ENCODE data around the gene TCERG1L. TPM values are rescaled to one million over a fixed set of nuclear protein-coding genes. Genes with fewer than 3 reads are reported as not detected.

The TCERG1L gene
- total RNA-seq, 1 experiment from 2014 or later: not detected

GRCh38 chr10:131089150-131089549 lies 222.4 kb downstream of the TCERG1L start:
- Histone ChIP-seq H3K27ac (no peak overlapping the region), H3K9me3 (ENCODE audit: insufficient read depth, low read depth) (no peaks in the 10 kb centered on the region), H3K27me3 (ENCODE audit: insufficient read depth, low read depth) (peaks cover 70% of the 10 kb centered on the region), H3K4me2 (no peak overlapping the region), H3K9me2 (ENCODE audit: insufficient read depth) (no peaks in the 10 kb centered on the region), H3K36me3 (ENCODE audit: low read depth) (no peaks in the 10 kb centered on the region), H3F3A (ENCODE audit: insufficient read depth, low read depth) (no peaks in the 10 kb centered on the region), H4K20me1 (ENCODE audit: insufficient read depth) (no peaks in the 10 kb centered on the region), H2AFZ (no peak overlapping the region), H3K4me3 (no peak overlapping the region), H3K4me1 (replicated peaks; ENCODE audit: insufficient read depth) (no peaks in the 10 kb centered on the region), H3K79me2 (ENCODE audit: low read depth) (no peaks in the 10 kb centered on the region)
- BruUV-seq (replicated peaks): no TSS peak
- DNase-seq: no peak
- POLR2A ChIA-PET (ENCODE audit: unreplicated experiment): no interaction called here
- CTCF ChIA-PET: no interaction called here
- TF ChIP-seq EZH2 (IDR thresholded peaks at IDR 0.05; ENCODE audit: low read depth) (no peak), CTCF (conservative IDR thresholded peaks at IDR 0.05) (no peak)
- intact Hi-C loops (cut with micrococcal nuclease; ENCODE audit: unreplicated experiment): no loop called here

- no peak overlapping the region for H3K27ac ChIP-seq
- DNase-seq: no peak
- no TSS peak for BruUV-seq (replicated peaks)
- H3K36me3 ChIP-seq (ENCODE audit: low read depth): no peaks in the 10 kb centered on the region
- CTCF ChIA-PET: no interaction called here
- H3K9me3 ChIP-seq (ENCODE audit: insufficient read depth, low read depth): no peaks in the 10 kb centered on the region
- intact Hi-C loops (cut with micrococcal nuclease; ENCODE audit: unreplicated experiment): no loop called here
- no peaks in the 10 kb centered on the region for H3K9me2 ChIP-seq (ENCODE audit: insufficient read depth)
- no peaks in the 10 kb centered on the region for H3K4me1 ChIP-seq (replicated peaks; ENCODE audit: insufficient read depth)
- TF ChIP-seq EZH2 (IDR thresholded peaks at IDR 0.05; ENCODE audit: low read depth): no peak
- no peak overlapping the region for H3K4me2 ChIP-seq
- no peak overlapping the region for H3K4me3 ChIP-seq
- no peaks in the 10 kb centered on the region for H3K79me2 ChIP-seq (ENCODE audit: low read depth)
- POLR2A ChIA-PET (ENCODE audit: unreplicated experiment): no interaction called here
- H3F3A ChIP-seq (ENCODE audit: insufficient read depth, low read depth): no peaks in the 10 kb centered on the region
- no peaks in the 10 kb centered on the region for H4K20me1 ChIP-seq (ENCODE audit: insufficient read depth)
- H2AFZ ChIP-seq: no peak overlapping the region
- peaks cover 67% of the 10 kb centered on the region for H3K27me3 ChIP-seq (ENCODE audit: insufficient read depth, low read depth)
These were observed 222.9 kb downstream of the TCERG1L start for GRCh38 chr10:131088619-131089018.

GRCh38 chr10:131087464-131088215 lies 223.9 kb downstream of the TCERG1L start:
- Histone ChIP-seq H4K20me1 (ENCODE audit: insufficient read depth) (no peaks in the 10 kb centered on the region), H3F3A (ENCODE audit: insufficient read depth, low read depth) (no peaks in the 10 kb centered on the region), H3K4me2 (no peak overlapping the region), H3K9me2 (ENCODE audit: insufficient read depth) (no peaks in the 10 kb centered on the region), H3K79me2 (ENCODE audit: low read depth) (no peaks in the 10 kb centered on the region), H3K36me3 (ENCODE audit: low read depth) (no peaks in the 10 kb centered on the region), H2AFZ (no peak overlapping the region), H3K27ac (no peak overlapping the region), H3K4me1 (replicated peaks; ENCODE audit: insufficient read depth) (no peaks in the 10 kb centered on the region), H3K9me3 (ENCODE audit: insufficient read depth, low read depth) (no peaks in the 10 kb centered on the region), H3K27me3 (ENCODE audit: insufficient read depth, low read depth) (peaks cover 62% of the 10 kb centered on the region), H3K4me3 (no peak overlapping the region)
- BruUV-seq (replicated peaks): no TSS peak
- ChIA-PET POLR2A (ENCODE audit: unreplicated experiment) (no interaction called here), CTCF (no interaction called here)
- intact Hi-C loops (cut with micrococcal nuclease; ENCODE audit: unreplicated experiment): no loop called here
- DNase-seq: no peak
- no peak for TF ChIP-seq EZH2 (IDR thresholded peaks at IDR 0.05; ENCODE audit: low read depth)
- TF ChIP-seq CTCF (conservative IDR thresholded peaks at IDR 0.05): no peak

- ChIA-PET POLR2A (ENCODE audit: unreplicated experiment) (no interaction called here), CTCF (no interaction called here)
- Histone ChIP-seq H2AFZ (no peak overlapping the region), H3F3A (ENCODE audit: insufficient read depth, low read depth) (no peaks in the 10 kb centered on the region), H3K27me3 (ENCODE audit: insufficient read depth, low read depth) (peaks cover 54% of the 10 kb centered on the region), H4K20me1 (ENCODE audit: insufficient read depth) (no peaks in the 10 kb centered on the region), H3K9me3 (ENCODE audit: insufficient read depth, low read depth) (no peaks in the 10 kb centered on the region), H3K4me3 (no peak overlapping the region), H3K79me2 (ENCODE audit: low read depth) (no peaks in the 10 kb centered on the region), H3K4me2 (no peak overlapping the region), H3K9me2 (ENCODE audit: insufficient read depth) (no peaks in the 10 kb centered on the region), H3K36me3 (ENCODE audit: low read depth) (no peaks in the 10 kb centered on the region), H3K27ac (no peak overlapping the region), H3K4me1 (replicated peaks; ENCODE audit: insufficient read depth) (no peaks in the 10 kb centered on the region)
- no peak for DNase-seq
- intact Hi-C loops (cut with micrococcal nuclease; ENCODE audit: unreplicated experiment): no loop called here
- BruUV-seq (replicated peaks): no TSS peak
- TF ChIP-seq EZH2 (IDR thresholded peaks at IDR 0.05; ENCODE audit: low read depth) (no peak), CTCF (conservative IDR thresholded peaks at IDR 0.05) (no peak)
These were observed 225.0 kb downstream of the TCERG1L start for GRCh38 chr10:131086511-131086910.

All from PC-9 (cell line).